CD14-positive monocyte (primary cell): Measurements from ENCODE around the gene LAX1. TPM values are rescaled to one million over a fixed set of nuclear protein-coding genes. Genes with fewer than 3 reads are reported as not detected.

Experiments used
- DNase-seq, 3 donors: peaks; one replicate each; pipeline ENCODE4 v3.0.0-alpha.2; 2011 to 2022
- H2AFZ ChIP-seq: 2 replicates; pipeline ENCODE4 v1.6.0; 2012; ENCODE audit warnings: mild to moderate bottlenecking, low read depth, low read length, inconsistent platforms; ENCODE audit not compliant: insufficient read depth, poor library complexity, severe bottlenecking
- H3K27ac ChIP-seq, 2 donors: 1 replicate in 1 of 2; 2 replicates in 1 of 2; pipeline ENCODE4 v1.5.1; 2012 to 2013; ENCODE audit warnings: low read length in 2 of 2, control low read depth in 1 of 2, inconsistent platforms in 1 of 2, low read depth in 1 of 2, mild to moderate bottlenecking in 1 of 2
- H3K27me3 ChIP-seq, 2 donors: one replicate each; pipeline versions ENCODE4 v1.6.0 to v1.6.1; 2011 to 2013; ENCODE audit warnings: low read length in 2 of 2; ENCODE audit not compliant: control insufficient read depth in 2 of 2, insufficient read depth in 2 of 2
- H3K36me3 ChIP-seq, 2 donors: replicated peaks in 1 of 2; 1 replicate in 1 of 2; 2 replicates in 1 of 2; pipeline versions ENCODE4 v1.5.1 to v1.6.1; 2012 to 2013; ENCODE audit warnings: low read length in 2 of 2, control low read depth in 1 of 2, inconsistent platforms in 1 of 2, mild to moderate bottlenecking in 1 of 2; ENCODE audit not compliant: insufficient read depth in 2 of 2, control insufficient read depth in 1 of 2
- H3K4me1 ChIP-seq, 2 donors: 1 replicate in 1 of 2; 2 replicates in 1 of 2; pipeline versions ENCODE4 v1.5.1 to v1.6.1; 2012 to 2013; ENCODE audit warnings: low read length in 2 of 2, control low read depth in 1 of 2, inconsistent platforms in 1 of 2, mild to moderate bottlenecking in 1 of 2, moderate library complexity in 1 of 2; ENCODE audit not compliant: insufficient read depth in 2 of 2, control insufficient read depth in 1 of 2
- H3K4me2 ChIP-seq: replicated peaks from 2 replicates; pipeline ENCODE3; 2012; ENCODE audit warnings: low read length, moderate library complexity, mild to moderate bottlenecking; ENCODE audit not compliant: poor library complexity, severe bottlenecking; ENCODE audit errors: extremely low read depth
- H3K4me3 ChIP-seq, 3 experiments: fragments of 200-600 bp in 1 of 3; sonication (generic) in 1 of 3; replicated peaks in 1 of 3; 1 replicate in 2 of 3; 2 replicates in 1 of 3; pipeline ENCODE4 v1.5.1; 2011 to 2013; ENCODE audit warnings: low read length in 3 of 3, mild to moderate bottlenecking in 3 of 3, control low read depth in 2 of 3, low read depth in 2 of 3, inconsistent platforms in 1 of 3, moderate library complexity in 1 of 3
- H3K79me2 ChIP-seq: 2 replicates; pipeline ENCODE4 v1.6.0; 2012; ENCODE audit warnings: mild to moderate bottlenecking, control low read depth, inconsistent platforms, low read length, moderate library complexity; ENCODE audit not compliant: insufficient read depth
- H3K9ac ChIP-seq: 2 replicates; pipeline ENCODE4 v1.6.0; 2017; ENCODE audit warnings: low read length, mild to moderate bottlenecking; ENCODE audit not compliant: insufficient read depth, poor library complexity, severe bottlenecking
- H3K9me3 ChIP-seq, 2 donors: replicated peaks in 1 of 2; 1 replicate in 1 of 2; 2 replicates in 1 of 2; pipeline versions ENCODE4 v1.5.1 to v1.6.1; 2012 to 2013; ENCODE audit warnings: low read length in 2 of 2, control low read depth in 1 of 2; ENCODE audit not compliant: control insufficient read depth in 1 of 2, insufficient read depth in 1 of 2
- H4K20me1 ChIP-seq: 2 replicates; pipeline ENCODE4 v1.6.0; 2012; ENCODE audit warnings: mild to moderate bottlenecking, low read length, control low read depth, moderate library complexity; ENCODE audit not compliant: insufficient read depth
- H3K27ac Mint-ChIP-seq, 7 donors: one replicate each; pipeline ENCODE4 v1.8.0; 2020; ENCODE audit warnings: mild to moderate bottlenecking in 7 of 7, mixed read lengths in 7 of 7, moderate library complexity in 6 of 7, inconsistent platforms in 2 of 7
- H3K27me3 Mint-ChIP-seq, 3 donors: one replicate each; pipeline ENCODE4 v1.8.0; 2021 to 2022; ENCODE audit warnings: low read depth in 3 of 3, mild to moderate bottlenecking in 3 of 3, mixed read lengths in 3 of 3, moderate library complexity in 3 of 3, inconsistent platforms in 1 of 3
- H3K36me3 Mint-ChIP-seq, 2 donors: one replicate each; pipeline ENCODE4 v1.8.0; 2020; ENCODE audit warnings: mixed read lengths in 2 of 2, inconsistent platforms in 1 of 2, mild to moderate bottlenecking in 1 of 2
- H3K4me1 Mint-ChIP-seq: one replicate; pipeline ENCODE4 v1.8.0; 2020; ENCODE audit warnings: mild to moderate bottlenecking, mixed read lengths
- H3K4me3 Mint-ChIP-seq, 2 donors: one replicate each; pipeline ENCODE4 v1.8.0; 2020; ENCODE audit warnings: mild to moderate bottlenecking in 2 of 2, mixed read lengths in 2 of 2, moderate library complexity in 1 of 2
- H3K9me3 Mint-ChIP-seq, 7 donors: one replicate each; pipeline ENCODE4 v1.8.0; 2020 to 2022; ENCODE audit warnings: mixed read lengths in 7 of 7, mild to moderate bottlenecking in 6 of 7, moderate library complexity in 6 of 7, inconsistent platforms in 2 of 7
- WGBS: methylation state at CpG from one replicate; pipeline ENCODE4 v1.1.5; 2013; ENCODE audit warnings: missing lambda C conversion rate; ENCODE audit not compliant: insufficient coverage; 5-methylcytosine and 5-hydroxymethylcytosine counted together
- intact Hi-C, 2 donors: fragments of 100-400 bp; cut with micrococcal nuclease; formaldehyde crosslinking; loops; one replicate each; pipeline versions ENCODE4 v1.15.0 to v1.15.1; 2023
- polyA plus RNA-seq, 3 donors: library from polyadenylated mRNA; depleted of rRNA in 1 of 3; unstranded in 2 of 3; stranded (reverse) in 1 of 3; fragments of 300-500 nt in 2 of 3; fragments of >200 nt in 1 of 3; fragmentation: Illumina TruSeq in 2 of 3; gene quantifications; 1 replicate in 2 of 3; 2 replicates in 1 of 3; pipeline ENCODE4 v1.2.3, GENCODE V29; 2012 to 2021
- TF ChIP-seq, protein P1 (sequence below): fragments of 200-600 bp; IDR thresholded peaks from one replicate; pipeline ENCODE4 v1.8.0; 2022; ENCODE audit warnings: antibody characterized with exemption, mild to moderate bottlenecking

LAX1 gene
- polyA plus RNA-seq, 3 donors, result 0.07 TPM; not detected in 2

DNA sequence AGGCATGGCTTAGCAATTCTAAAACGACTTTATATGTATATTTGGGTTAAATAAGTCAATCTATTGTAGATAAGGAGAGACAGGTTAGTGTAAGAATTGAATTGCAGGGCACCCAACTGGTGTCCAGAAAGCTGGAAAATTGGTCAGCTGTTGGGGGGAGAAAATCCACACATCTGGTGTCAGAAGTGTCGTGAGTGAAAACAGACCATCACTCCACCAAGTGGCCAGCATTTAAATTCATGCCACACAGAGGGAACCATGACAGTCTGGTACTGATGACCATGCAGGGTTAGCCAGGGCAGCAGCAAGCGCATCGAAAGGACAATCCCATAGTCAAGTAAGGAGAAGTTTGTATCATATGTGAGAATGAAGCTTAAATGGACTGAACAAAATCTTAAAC lies 11.7 kb downstream of the LAX1 start:
- H4K20me1 ChIP-seq, result no peaks in the 10 kb centered on the region
- TF ChIP-seq, protein P1, sequence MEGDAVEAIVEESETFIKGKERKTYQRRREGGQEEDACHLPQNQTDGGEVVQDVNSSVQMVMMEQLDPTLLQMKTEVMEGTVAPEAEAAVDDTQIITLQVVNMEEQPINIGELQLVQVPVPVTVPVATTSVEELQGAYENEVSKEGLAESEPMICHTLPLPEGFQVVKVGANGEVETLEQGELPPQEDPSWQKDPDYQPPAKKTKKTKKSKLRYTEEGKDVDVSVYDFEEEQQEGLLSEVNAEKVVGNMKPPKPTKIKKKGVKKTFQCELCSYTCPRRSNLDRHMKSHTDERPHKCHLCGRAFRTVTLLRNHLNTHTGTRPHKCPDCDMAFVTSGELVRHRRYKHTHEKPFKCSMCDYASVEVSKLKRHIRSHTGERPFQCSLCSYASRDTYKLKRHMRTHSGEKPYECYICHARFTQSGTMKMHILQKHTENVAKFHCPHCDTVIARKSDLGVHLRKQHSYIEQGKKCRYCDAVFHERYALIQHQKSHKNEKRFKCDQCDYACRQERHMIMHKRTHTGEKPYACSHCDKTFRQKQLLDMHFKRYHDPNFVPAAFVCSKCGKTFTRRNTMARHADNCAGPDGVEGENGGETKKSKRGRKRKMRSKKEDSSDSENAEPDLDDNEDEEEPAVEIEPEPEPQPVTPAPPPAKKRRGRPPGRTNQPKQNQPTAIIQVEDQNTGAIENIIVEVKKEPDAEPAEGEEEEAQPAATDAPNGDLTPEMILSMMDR, result no peak
- no peak for DNase-seq
- no peaks in the 10 kb centered on the region for H3K4me1 ChIP-seq
- H3K4me2 ChIP-seq, result no peak overlapping the region
- no peaks in the 10 kb centered on the region for H3K27me3 ChIP-seq
- Mint-ChIP-seq H3K4me3 (no peak overlapping the region), H3K9me3 (peaks cover 0 to 2% (median 0%) of the 10 kb centered on the region in 7 donors), H3K27me3 (peaks cover 0 to 1% (median 0%) of the 10 kb centered on the region in 3 donors), H3K27ac (no peak overlapping the region), H3K36me3 (no peaks in the 10 kb centered on the region), H3K4me1 (peaks cover 6% of the 10 kb centered on the region)
- H3K9me3 ChIP-seq, result no peaks in the 10 kb centered on the region
- H3K36me3 ChIP-seq, result no peaks in the 10 kb centered on the region
- intact Hi-C loops, result loop anchor here in 1 of 2 donors (10.0 kb wide), 1 partner anchor 272 kb away; no protein-coding TSS in a partner anchor
- no peak overlapping the region for H2AFZ ChIP-seq
- no peak overlapping the region for H3K27ac ChIP-seq
- no peak overlapping the region for H3K9ac ChIP-seq
- H3K79me2 ChIP-seq, result no peaks in the 10 kb centered on the region
- WGBS, result 57% methylated on average over 1 of the region's 4 CpGs
- H3K4me3 ChIP-seq, result no peak overlapping the region

GRCh38 chr1:203777596-203777995 lies 12.6 kb downstream of the LAX1 start:
- H3K27ac Mint-ChIP-seq, result no peak overlapping the region
- peaks cover 0 to 2% (median 0%) of the 10 kb centered on the region in 7 donors for H3K9me3 Mint-ChIP-seq
- no peak overlapping the region for H3K27ac ChIP-seq
- no peaks in the 10 kb centered on the region for H3K9me3 ChIP-seq
- no peak overlapping the region for H3K4me3 Mint-ChIP-seq
- H3K27me3 Mint-ChIP-seq, result no peaks in the 10 kb centered on the region
- H3K36me3 ChIP-seq, result no peaks in the 10 kb centered on the region
- no peak overlapping the region for H3K9ac ChIP-seq
- no peak overlapping the region for H2AFZ ChIP-seq
- no peaks in the 10 kb centered on the region for H4K20me1 ChIP-seq
- H3K36me3 Mint-ChIP-seq, result no peaks in the 10 kb centered on the region
- no CpG with 5 or more reads among the region's 3 CpGs for WGBS
- H3K4me1 Mint-ChIP-seq, result peaks cover 6% of the 10 kb centered on the region
- intact Hi-C loops, result loop anchor here in 1 of 2 donors (10.0 kb wide), 1 partner anchor 273 kb away; no protein-coding TSS in a partner anchor
- H3K4me3 ChIP-seq, result no peak overlapping the region
- no peaks in the 10 kb centered on the region for H3K4me1 ChIP-seq
- DNase-seq, result no peak
- no peak overlapping the region for H3K4me2 ChIP-seq
- no peaks in the 10 kb centered on the region for H3K79me2 ChIP-seq
- H3K27me3 ChIP-seq, result no peaks in the 10 kb centered on the region
- TF ChIP-seq, protein P1, result no peak
